ENCODE data around the gene FIBCD1.

DNA sequence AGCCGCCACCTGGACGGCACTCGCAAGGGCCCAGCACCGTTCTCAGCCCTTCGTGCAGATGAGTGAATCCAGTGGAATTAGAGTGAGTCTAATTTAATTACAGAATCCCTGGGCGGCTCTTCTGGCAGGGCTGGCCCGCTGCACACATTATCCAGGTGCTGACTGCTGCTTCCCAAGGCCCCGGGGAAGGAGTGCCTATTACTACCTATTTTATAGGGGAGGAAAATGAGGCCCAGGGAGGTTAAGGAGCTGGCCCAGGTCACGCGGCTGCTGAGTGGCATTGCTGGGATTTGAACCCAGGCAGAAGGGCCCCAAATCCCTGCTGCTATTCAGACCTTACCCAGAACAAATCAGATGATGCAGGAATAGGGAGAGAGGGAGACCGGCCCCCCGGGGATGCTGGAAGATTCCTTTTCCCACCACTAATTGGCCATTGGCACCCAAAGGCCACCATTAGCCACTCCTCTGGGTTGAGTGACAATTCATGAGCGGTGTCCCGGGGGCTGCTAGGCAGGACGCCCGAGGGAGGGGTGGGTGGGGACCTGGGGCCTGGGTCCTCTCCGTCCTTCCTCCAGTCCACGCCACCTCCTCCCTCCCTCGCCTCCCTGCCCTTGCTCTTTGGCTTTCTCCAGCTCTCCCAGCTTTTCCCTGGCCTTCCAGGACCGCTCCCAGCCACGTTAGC, 32.2 kb downstream of the FIBCD1 start:
- no peak for TF ChIP-seq POLR2A (IDR thresholded peaks at IDR 0.05)
- TF ChIP-seq, protein P1, sequence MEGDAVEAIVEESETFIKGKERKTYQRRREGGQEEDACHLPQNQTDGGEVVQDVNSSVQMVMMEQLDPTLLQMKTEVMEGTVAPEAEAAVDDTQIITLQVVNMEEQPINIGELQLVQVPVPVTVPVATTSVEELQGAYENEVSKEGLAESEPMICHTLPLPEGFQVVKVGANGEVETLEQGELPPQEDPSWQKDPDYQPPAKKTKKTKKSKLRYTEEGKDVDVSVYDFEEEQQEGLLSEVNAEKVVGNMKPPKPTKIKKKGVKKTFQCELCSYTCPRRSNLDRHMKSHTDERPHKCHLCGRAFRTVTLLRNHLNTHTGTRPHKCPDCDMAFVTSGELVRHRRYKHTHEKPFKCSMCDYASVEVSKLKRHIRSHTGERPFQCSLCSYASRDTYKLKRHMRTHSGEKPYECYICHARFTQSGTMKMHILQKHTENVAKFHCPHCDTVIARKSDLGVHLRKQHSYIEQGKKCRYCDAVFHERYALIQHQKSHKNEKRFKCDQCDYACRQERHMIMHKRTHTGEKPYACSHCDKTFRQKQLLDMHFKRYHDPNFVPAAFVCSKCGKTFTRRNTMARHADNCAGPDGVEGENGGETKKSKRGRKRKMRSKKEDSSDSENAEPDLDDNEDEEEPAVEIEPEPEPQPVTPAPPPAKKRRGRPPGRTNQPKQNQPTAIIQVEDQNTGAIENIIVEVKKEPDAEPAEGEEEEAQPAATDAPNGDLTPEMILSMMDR (IDR thresholded peaks at IDR 0.05): no peak
